IMR-90 (cell line): ENCODE data around the gene CDK8. TPM values are rescaled to one million over a fixed set of nuclear protein-coding genes. Genes with fewer than 3 reads are reported as not detected.

Source experiments
- ATAC-seq: fragments of 200-7000 bp; cut with Tn5 transposase; 2 replicates; pipeline ENCODE4 v1.9.1; 2020; ENCODE audit warnings: low read depth, mild to moderate bottlenecking, moderate library complexity
- BruUV-seq: library from RNA; stranded (reverse); fragments of 400-500 nt; replicated peaks from 2 replicates; lab custom pipeline; 2021; lab: Mats Ljungman, UMichigan
- CTCF ChIA-PET: fragments of 300-600 bp; formaldehyde crosslinking; extraction: SDS; loops from one replicate; lab custom pipeline; 2021; ENCODE audit warnings: antibody characterized with exemption; lab: Yijun Ruan, JAX
- POLR2A ChIA-PET: fragments of 300-600 bp; sonication (Branson Sonifier 250); formaldehyde crosslinking; loops from one replicate; lab custom pipeline; 2022; ENCODE audit warnings: antibody characterized with exemption; ENCODE audit not compliant: unreplicated experiment; lab: Charles Lee
- DNase-seq: peaks from one replicate; pipeline ENCODE4 v3.0.0; 2013
- H2AFZ ChIP-seq: replicated peaks from 2 replicates; pipeline ENCODE3; 2013; ENCODE audit warnings: low read length, mild to moderate bottlenecking; ENCODE audit not compliant: poor library complexity
- H2AK5ac ChIP-seq: 2 replicates; pipeline ENCODE4 v1.6.1; 2013; ENCODE audit warnings: low read depth, low read length, inconsistent platforms
- H2AK9ac ChIP-seq: replicated peaks from 2 replicates; pipeline ENCODE3; 2013; ENCODE audit warnings: mild to moderate bottlenecking, low read depth, low read length, moderate library complexity; ENCODE audit not compliant: poor library complexity
- H2BK120ac ChIP-seq: 2 replicates; pipeline ENCODE4 v1.6.1; 2013; ENCODE audit warnings: low read depth, low read length, inconsistent platforms
- H2BK15ac ChIP-seq: 3 replicates; pipeline ENCODE4 v1.6.1; 2013; ENCODE audit warnings: low read depth, low read length, inconsistent platforms
- H2BK20ac ChIP-seq: 2 replicates; pipeline ENCODE4 v1.6.1; 2013; ENCODE audit warnings: low read depth, mild to moderate bottlenecking, inconsistent platforms, low read length, moderate library complexity
- H2BK5ac ChIP-seq: 2 replicates; pipeline ENCODE4 v1.6.1; 2013; ENCODE audit warnings: mild to moderate bottlenecking, low read depth, low read length, inconsistent platforms; ENCODE audit not compliant: poor library complexity, severe bottlenecking
- H3K14ac ChIP-seq: replicated peaks from 2 replicates; pipeline ENCODE4 v1.6.1; 2013; ENCODE audit warnings: low read depth, low read length, inconsistent platforms
- H3K18ac ChIP-seq: 2 replicates; pipeline ENCODE4 v1.6.1; 2013; ENCODE audit warnings: low read depth, low read length, control low read depth
- H3K23ac ChIP-seq: 2 replicates; pipeline ENCODE4 v1.6.1; 2013; ENCODE audit warnings: low read depth, low read length, inconsistent platforms
- H3K27ac ChIP-seq: 2 replicates; pipeline ENCODE4 v1.5.1; 2013; ENCODE audit warnings: mild to moderate bottlenecking, control low read depth, low read length; ENCODE audit not compliant: insufficient read depth
- H3K27me3 ChIP-seq: 2 replicates; pipeline ENCODE4 v1.6.1; 2013; ENCODE audit warnings: low read length; ENCODE audit not compliant: control insufficient read depth, insufficient read depth
- H3K36me3 ChIP-seq: 2 replicates; pipeline ENCODE4 v1.6.1; 2013; ENCODE audit warnings: low read length, mixed read lengths; ENCODE audit not compliant: control insufficient read depth, insufficient read depth
- H3K4ac ChIP-seq: 2 replicates; pipeline ENCODE4 v1.6.1; 2013; ENCODE audit warnings: low read depth, low read length, inconsistent platforms
- H3K4me1 ChIP-seq: 2 replicates; pipeline ENCODE4 v1.6.1; 2013; ENCODE audit warnings: low read length, mixed read lengths; ENCODE audit not compliant: control insufficient read depth, insufficient read depth
- H3K4me2 ChIP-seq: 2 replicates; pipeline ENCODE4 v1.6.1; 2013; ENCODE audit warnings: low read depth, mild to moderate bottlenecking, control low read depth, low read length, moderate library complexity
- H3K4me3 ChIP-seq: 2 replicates; pipeline ENCODE4 v1.5.1; 2013; ENCODE audit warnings: low read depth, mild to moderate bottlenecking, control low read depth, low read length, moderate library complexity; ENCODE audit not compliant: insufficient read depth
- H3K56ac ChIP-seq: 2 replicates; pipeline ENCODE4 v1.6.1; 2013; ENCODE audit warnings: low read length, inconsistent platforms; ENCODE audit not compliant: insufficient read depth; ENCODE audit errors: extremely low read depth
- H3K79me1 ChIP-seq, 2 experiments: 2 replicates each; pipeline ENCODE4 v1.6.1; 2013; ENCODE audit warnings: low read length in 2 of 2, inconsistent platforms in 1 of 2, low read depth in 1 of 2
- H3K9ac ChIP-seq: 2 replicates; pipeline ENCODE4 v1.6.1; 2013; ENCODE audit warnings: low read depth, low read length, control low read depth
- H3K9me1 ChIP-seq: 2 replicates; pipeline ENCODE4 v1.6.1; 2013; ENCODE audit warnings: low read length, inconsistent platforms; ENCODE audit not compliant: insufficient read depth
- H3K9me3 ChIP-seq: 2 replicates; pipeline ENCODE4 v1.6.1; 2013; ENCODE audit warnings: low read length; ENCODE audit not compliant: control insufficient read depth, insufficient read depth
- H4K20me1 ChIP-seq: 2 replicates; pipeline ENCODE4 v1.6.1; 2013; ENCODE audit warnings: low read length, inconsistent platforms; ENCODE audit not compliant: insufficient read depth
- H4K5ac ChIP-seq: 2 replicates; pipeline ENCODE4 v1.6.1; 2013; ENCODE audit warnings: mild to moderate bottlenecking, low read depth, low read length, control low read depth
- H4K8ac ChIP-seq, 2 experiments: 2 replicates each; pipeline ENCODE4 v1.6.1; 2013; ENCODE audit warnings: low read depth in 2 of 2, low read length in 2 of 2, control low read depth in 1 of 2, inconsistent platforms in 1 of 2
- H4K91ac ChIP-seq: 2 replicates; pipeline ENCODE4 v1.6.1; 2013; ENCODE audit warnings: low read depth, low read length, inconsistent platforms; ENCODE audit not compliant: insufficient read depth
- BHLHE40 ChIP-seq: fragments of 150-350 bp; IDR thresholded peaks from 2 replicates; pipeline ENCODE4 v1.6.1; 2016; ENCODE audit warnings: mild to moderate bottlenecking, low read depth, low read length
- CTCF ChIP-seq: conservative IDR thresholded peaks from 2 replicates; pipeline ENCODE4 v1.5.1; 2012; ENCODE audit warnings: mild to moderate bottlenecking, low read depth, low read length, improper control_type of control experiment
- ELK1 ChIP-seq: fragments of 150-350 bp; IDR thresholded peaks from 2 replicates; pipeline ENCODE4 v1.6.1; 2016; ENCODE audit warnings: low read depth, mild to moderate bottlenecking, low read length, moderate library complexity, borderline replicate concordance
- RAD21 ChIP-seq: IDR thresholded peaks from 2 replicates; pipeline ENCODE4 v1.6.1; 2012; ENCODE audit warnings: low read length, improper control_type of control experiment
- WGBS, 2 experiments: methylation state at CpG; one replicate each; pipeline versions ENCODE4 v1.1.5 to v1.1.7; 2013; ENCODE audit warnings: missing lambda C conversion rate in 2 of 2; ENCODE audit not compliant: insufficient read length in 1 of 2; ENCODE audit errors: extremely low coverage in 2 of 2; 5-methylcytosine and 5-hydroxymethylcytosine counted together
- dilution Hi-C: fragments of 300-500 bp; cut with HindIII; formaldehyde crosslinking; loops from one replicate; pipeline ENCODE4 v1.14.3; 2018; ENCODE audit warnings: low sequenced_read_pairs; ENCODE audit not compliant: unreplicated experiment
- in situ Hi-C: fragments of 300-500 bp; cut with MboI; formaldehyde crosslinking; loops from 3 replicates; pipeline ENCODE4 v1.14.3; 2019; ENCODE audit warnings: low sequenced_read_pairs, inconsistent platforms, mixed read lengths
- intact Hi-C: fragments of 100-400 bp; cut with micrococcal nuclease; formaldehyde crosslinking; loops from 2 replicates; pipeline ENCODE4 v1.10.0; 2022
- polyA plus RNA-seq, 3 experiments: library from polyadenylated mRNA; depleted of rRNA; stranded (reverse); fragments of >200 nt; gene quantifications; 2 replicates each; pipeline ENCODE4 v1.2.3, GENCODE V29; 2012; ENCODE audit warnings: low replicate concordance in 1 of 3
- total RNA-seq: library from RNA; depleted of rRNA; stranded (reverse); fragments of >200 nt; gene quantifications from 2 replicates; pipeline ENCODE4 v1.2.3, GENCODE V29; 2012

The CDK8 gene
- total and polyA plus RNA-seq, 2 of the 4 experiments (the other 2 are of a cell fraction): 15.4 to 19.0 TPM

- Histone ChIP-seq H4K8ac (no peak overlapping the region), H2AK9ac (no peak overlapping the region), H2AFZ (no peak overlapping the region), H2AK5ac (no peak overlapping the region), H4K5ac (no peak overlapping the region), H2BK120ac (no peak overlapping the region), H3K9me1 (no peaks in the 10 kb centered on the region), H3K4me3 (no peak overlapping the region), H4K91ac (no peak overlapping the region), H3K23ac (no peak overlapping the region), H3K79me1 (peaks cover 9 to 21% of the 10 kb centered on the region in 2 experiments; a peak in 3 of 4 replicates), H3K36me3 (no peaks in the 10 kb centered on the region), H3K4me1 (peaks cover 5% of the 10 kb centered on the region; the same call in 1 of the 2 replicates), H4K20me1 (peaks cover 20% of the 10 kb centered on the region; the same call in 1 of the 2 replicates), H3K4me2 (no peak overlapping the region), H3K56ac (no peak overlapping the region), H3K27ac (no peak overlapping the region), H2BK20ac (no peak overlapping the region), H3K9ac (no peak overlapping the region), H2BK15ac (no peak overlapping the region), H2BK5ac (no peak overlapping the region), H3K27me3 (no peaks in the 10 kb centered on the region), H3K18ac (no peak overlapping the region; the same call in 1 of the 2 replicates), H3K4ac (no peak overlapping the region), H3K9me3 (no peaks in the 10 kb centered on the region), H3K14ac (no peak overlapping the region)
- WGBS, 2 experiments: no CpG with 5 or more reads among the region's 2 CpGs
- dilution Hi-C loops (no loop called here), in situ Hi-C loops (no loop called here), intact Hi-C loops (no loop called here)
- CTCF ChIA-PET: no interaction called here
- ATAC-seq (no peak), DNase-seq (no peak)
- BruUV-seq: no TSS peak
- POLR2A ChIA-PET: no interaction called here
- TF ChIP-seq RAD21 (no peak), CTCF (no peak), ELK1 (no peak), BHLHE40 (no peak)
These were observed 69.2 kb downstream of the CDK8 start for GRCh38 chr13:26323127-26323526.
